Measurements from ENCODE around the gene KIAA0319L.

DNA sequence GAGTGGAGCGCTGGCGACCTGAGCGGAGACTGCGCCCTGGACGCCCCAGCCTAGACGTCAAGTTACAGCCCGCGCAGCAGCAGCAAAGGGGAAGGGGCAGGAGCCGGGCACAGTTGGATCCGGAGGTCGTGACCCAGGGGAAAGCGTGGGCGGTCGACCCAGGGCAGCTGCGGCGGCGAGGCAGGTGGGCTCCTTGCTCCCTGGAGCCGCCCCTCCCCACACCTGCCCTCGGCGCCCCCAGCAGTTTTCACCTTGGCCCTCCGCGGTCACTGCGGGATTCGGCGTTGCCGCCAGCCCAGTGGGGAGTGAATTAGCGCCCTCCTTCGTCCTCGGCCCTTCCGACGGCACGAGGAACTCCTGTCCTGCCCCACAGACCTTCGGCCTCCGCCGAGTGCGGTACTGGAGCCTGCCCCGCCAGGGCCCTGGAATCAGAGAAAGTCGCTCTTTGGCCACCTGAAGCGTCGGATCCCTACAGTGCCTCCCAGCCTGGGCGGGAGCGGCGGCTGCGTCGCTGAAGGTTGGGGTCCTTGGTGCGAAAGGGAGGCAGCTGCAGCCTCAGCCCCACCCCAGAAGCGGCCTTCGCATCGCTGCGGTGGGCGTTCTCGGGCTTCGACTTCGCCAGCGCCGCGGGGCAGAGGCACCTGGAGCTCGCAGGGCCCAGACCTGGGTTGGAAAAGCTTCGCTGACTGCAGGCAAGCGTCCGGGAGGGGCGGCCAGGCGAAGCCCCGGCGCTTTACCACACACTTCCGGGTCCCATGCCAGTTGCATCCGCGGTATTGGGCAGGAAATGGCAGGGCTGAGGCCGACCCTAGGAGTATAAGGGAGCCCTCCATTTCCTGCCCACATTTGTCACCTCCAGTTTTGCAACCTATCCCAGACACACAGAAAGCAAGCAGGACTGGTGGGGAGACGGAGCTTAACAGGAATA, 20.1 kb upstream of the KIAA0319L start:
- TF ChIP-seq, protein P1, sequence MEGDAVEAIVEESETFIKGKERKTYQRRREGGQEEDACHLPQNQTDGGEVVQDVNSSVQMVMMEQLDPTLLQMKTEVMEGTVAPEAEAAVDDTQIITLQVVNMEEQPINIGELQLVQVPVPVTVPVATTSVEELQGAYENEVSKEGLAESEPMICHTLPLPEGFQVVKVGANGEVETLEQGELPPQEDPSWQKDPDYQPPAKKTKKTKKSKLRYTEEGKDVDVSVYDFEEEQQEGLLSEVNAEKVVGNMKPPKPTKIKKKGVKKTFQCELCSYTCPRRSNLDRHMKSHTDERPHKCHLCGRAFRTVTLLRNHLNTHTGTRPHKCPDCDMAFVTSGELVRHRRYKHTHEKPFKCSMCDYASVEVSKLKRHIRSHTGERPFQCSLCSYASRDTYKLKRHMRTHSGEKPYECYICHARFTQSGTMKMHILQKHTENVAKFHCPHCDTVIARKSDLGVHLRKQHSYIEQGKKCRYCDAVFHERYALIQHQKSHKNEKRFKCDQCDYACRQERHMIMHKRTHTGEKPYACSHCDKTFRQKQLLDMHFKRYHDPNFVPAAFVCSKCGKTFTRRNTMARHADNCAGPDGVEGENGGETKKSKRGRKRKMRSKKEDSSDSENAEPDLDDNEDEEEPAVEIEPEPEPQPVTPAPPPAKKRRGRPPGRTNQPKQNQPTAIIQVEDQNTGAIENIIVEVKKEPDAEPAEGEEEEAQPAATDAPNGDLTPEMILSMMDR (conservative IDR thresholded peaks at IDR 0.05; ENCODE audit: low read length), result no peak
- no peak for TF ChIP-seq EZH2phosphoT487 (IDR thresholded peaks at IDR 0.05; ENCODE audit: borderline replicate concordance, low read depth, low read length)

All from OCI-LY7 (cell line).